HEK293T (cell line): ENCODE data around the gene FGF14.

ENCODE experiments used
- CTCF ChIA-PET: fragments of 350-600 bp; formaldehyde crosslinking; extraction: SDS; loops from one replicate; lab custom pipeline; 2021; ENCODE audit warnings: antibody characterized with exemption, inconsistent platforms; lab: Yijun Ruan, JAX
- POLR2A ChIA-PET: fragments of 350-600 bp; formaldehyde crosslinking; extraction: SDS; loops from one replicate; lab custom pipeline; 2020; ENCODE audit warnings: antibody characterized with exemption, inconsistent platforms; lab: Yijun Ruan, JAX
- DNase-seq: peaks from one replicate; pipeline ENCODE4 v3.0.0; 2012; ENCODE audit warnings: mixed read lengths; ENCODE audit errors: extremely low spot score
- ARNT ChIP-seq: fragments of 450-650 bp; IDR thresholded peaks from 2 replicates; pipeline ENCODE4 v1.6.1; 2017; ENCODE audit warnings: mild to moderate bottlenecking
- BHLHE40 ChIP-seq: fragments of 450-650 bp; IDR thresholded peaks from 2 replicates; pipeline ENCODE4 v1.6.1; 2016; ENCODE audit warnings: mild to moderate bottlenecking, moderate library complexity, borderline replicate concordance
- CTBP1 ChIP-seq: fragments of 450-650 bp; IDR thresholded peaks from 2 replicates; pipeline ENCODE4 v1.6.1; 2016; ENCODE audit warnings: borderline replicate concordance
- ELF4 ChIP-seq: fragments of 450-650 bp; IDR thresholded peaks from 2 replicates; pipeline ENCODE4 v1.6.1; 2017; ENCODE audit warnings: antibody characterized with exemption
- FOXA1 ChIP-seq: fragments of 450-650 bp; IDR thresholded peaks from 2 replicates; pipeline ENCODE4 v1.6.1; 2016; ENCODE audit warnings: mild to moderate bottlenecking
- FOXK2 ChIP-seq: fragments of 450-650 bp; IDR thresholded peaks from 2 replicates; pipeline ENCODE4 v1.6.1; 2016; ENCODE audit warnings: mild to moderate bottlenecking
- FOXM1 ChIP-seq: fragments of 450-650 bp; IDR thresholded peaks from 2 replicates; pipeline ENCODE4 v1.6.1; 2017; ENCODE audit warnings: mild to moderate bottlenecking, borderline replicate concordance
- HDGF ChIP-seq: fragments of 450-650 bp; IDR thresholded peaks from 2 replicates; pipeline ENCODE4 v1.6.1; 2017; ENCODE audit warnings: antibody characterized with exemption, borderline replicate concordance
- L3MBTL2 ChIP-seq: fragments of 450-650 bp; conservative IDR thresholded peaks from 2 replicates; pipeline ENCODE4 v1.6.1; 2016; ENCODE audit warnings: mild to moderate bottlenecking
- LEF1 ChIP-seq: fragments of 450-650 bp; IDR thresholded peaks from 2 replicates; pipeline ENCODE4 v1.6.1; 2017; ENCODE audit warnings: mild to moderate bottlenecking, borderline replicate concordance
- NFRKB ChIP-seq: fragments of 450-650 bp; IDR thresholded peaks from 2 replicates; pipeline ENCODE4 v1.6.1; 2016; ENCODE audit warnings: mild to moderate bottlenecking, moderate library complexity
- PKNOX1 ChIP-seq: fragments of 450-650 bp; IDR thresholded peaks from 2 replicates; pipeline ENCODE4 v1.6.1; 2016
- SP1 ChIP-seq: fragments of 450-650 bp; IDR thresholded peaks from 2 replicates; pipeline ENCODE4 v1.6.1; 2017
- SUZ12 ChIP-seq: fragments of 450-650 bp; IDR thresholded peaks from 2 replicates; pipeline ENCODE4 v1.6.1; 2016; ENCODE audit warnings: mild to moderate bottlenecking
- TARDBP ChIP-seq: fragments of 450-650 bp; IDR thresholded peaks from 2 replicates; pipeline ENCODE4 v1.6.1; 2016
- ZNF384 ChIP-seq: fragments of 450-650 bp; IDR thresholded peaks from 2 replicates; pipeline ENCODE4 v1.6.1; 2016

Gene FGF14

GRCh38 chr13:101717353-101717752 lies 684.5 kb downstream of the FGF14 start:
- CTCF ChIA-PET = no interaction called here
- TF ChIP-seq NFRKB (no peak), L3MBTL2 (no peak), SP1 (no peak), FOXM1 (no peak), ZNF384 (no peak), FOXA1 (no peak), FOXK2 (no peak)
- POLR2A ChIA-PET = no interaction called here
- DNase-seq = no peak

GRCh38 chr13:101714195-101714594 lies 687.7 kb downstream of the FGF14 start:
- CTCF ChIA-PET = no interaction called here
- POLR2A ChIA-PET = no interaction called here
- no peak for DNase-seq
- TF ChIP-seq LEF1 = no peak
- no peak for TF ChIP-seq NFRKB
- no peak for TF ChIP-seq FOXM1
- no peak for TF ChIP-seq L3MBTL2
- no peak for TF ChIP-seq HDGF
- no peak for TF ChIP-seq FOXA1
- TF ChIP-seq TARDBP = no peak

- POLR2A ChIA-PET = no interaction called here
- TF ChIP-seq BHLHE40 (no peak), FOXA1 (no peak), PKNOX1 (no peak), LEF1 (no peak)
- DNase-seq = no peak
- CTCF ChIA-PET = no interaction called here
These were observed 689.9 kb downstream of the FGF14 start for GRCh38 chr13:101712026-101712348.

- ChIA-PET POLR2A (no interaction called here), CTCF (no interaction called here)
- no peak for TF ChIP-seq FOXK2
- no peak for TF ChIP-seq NFRKB
- no peak for DNase-seq
These were observed 690.4 kb downstream of the FGF14 start for GRCh38 chr13:101711307-101712025.

GRCh38 chr13:101709952-101710351 lies 691.9 kb downstream of the FGF14 start:
- DNase-seq = no peak
- no peak for TF ChIP-seq ELF4
- no peak for TF ChIP-seq HDGF
- TF ChIP-seq FOXA1 = no peak
- no peak for TF ChIP-seq L3MBTL2
- ChIA-PET CTCF (no interaction called here), POLR2A (no interaction called here)

- DNase-seq = no peak
- TF ChIP-seq BHLHE40 (no peak), SUZ12 (no peak), FOXM1 (no peak), FOXK2 (no peak)
- ChIA-PET POLR2A (no interaction called here), CTCF (no interaction called here)
These were observed 693.7 kb downstream of the FGF14 start for GRCh38 chr13:101708115-101708514.

GRCh38 chr13:101707659-101708058 lies 694.2 kb downstream of the FGF14 start:
- DNase-seq = no peak
- no peak for TF ChIP-seq FOXM1
- TF ChIP-seq ZNF384 = no peak
- no peak for TF ChIP-seq SUZ12
- no peak for TF ChIP-seq BHLHE40
- TF ChIP-seq TARDBP = no peak
- no peak for TF ChIP-seq FOXK2
- no peak for TF ChIP-seq ARNT
- ChIA-PET POLR2A (no interaction called here), CTCF (no interaction called here)

- DNase-seq = no peak
- POLR2A ChIA-PET = no interaction called here
- CTCF ChIA-PET = no interaction called here
- no peak for TF ChIP-seq PKNOX1
- TF ChIP-seq FOXK2 = no peak
- TF ChIP-seq LEF1 = no peak
- no peak for TF ChIP-seq L3MBTL2
- no peak for TF ChIP-seq ELF4
- no peak for TF ChIP-seq SUZ12
- no peak for TF ChIP-seq SP1
- TF ChIP-seq ZNF384 = no peak
- TF ChIP-seq CTBP1 = no peak
These were observed 695.2 kb downstream of the FGF14 start for GRCh38 chr13:101706651-101707050.

- ChIA-PET POLR2A (no interaction called here), CTCF (no interaction called here)
- no peak for DNase-seq
- TF ChIP-seq CTBP1 = no peak
- TF ChIP-seq HDGF = no peak
- no peak for TF ChIP-seq PKNOX1
- no peak for TF ChIP-seq FOXM1
- TF ChIP-seq FOXK2 = no peak
- TF ChIP-seq ARNT = no peak
- TF ChIP-seq LEF1 = no peak
- no peak for TF ChIP-seq BHLHE40
- no peak for TF ChIP-seq ZNF384
- no peak for TF ChIP-seq FOXA1
- TF ChIP-seq SP1 = no peak
- no peak for TF ChIP-seq TARDBP
- no peak for TF ChIP-seq SUZ12
These were observed 698.0 kb downstream of the FGF14 start for GRCh38 chr13:101703838-101704237.
